HG03460 (cell line): Measurements from ENCODE around the gene TIMM29.
"Not testable (repeated sequence)": the region's sequence is repeated elsewhere in the genome, so short reads cannot be mapped to it uniquely, and the experiment has no call there.

Experiments used
- ATAC-seq: cut with Tn5 transposase; IDR thresholded peaks from one replicate; pipeline ENCODE4 v1.9.1; 2021; ENCODE audit not compliant: unreplicated experiment

The TIMM29 gene

DNA sequence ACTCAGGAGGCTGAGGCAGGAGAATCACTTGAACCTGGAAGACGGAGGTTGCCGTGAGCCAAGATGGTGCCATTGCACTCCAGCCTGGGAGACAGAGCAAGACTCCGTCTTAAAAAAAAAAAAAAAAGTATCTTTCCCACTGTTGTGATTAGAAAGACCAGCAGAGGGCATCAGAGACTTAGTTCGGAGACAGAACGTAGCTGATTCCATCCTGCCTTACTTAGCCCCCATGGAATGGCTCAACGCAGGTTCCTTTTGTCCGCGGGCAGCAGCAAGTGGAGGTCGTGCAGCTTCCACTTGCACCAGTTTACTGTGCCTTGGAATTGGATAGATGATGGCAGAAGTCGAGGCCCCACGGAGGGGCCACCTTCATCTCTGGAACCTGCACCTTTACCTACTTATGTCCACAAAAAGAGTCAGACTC, 8.1 kb downstream of the TIMM29 start:
- ATAC-seq = no peak

DNA sequence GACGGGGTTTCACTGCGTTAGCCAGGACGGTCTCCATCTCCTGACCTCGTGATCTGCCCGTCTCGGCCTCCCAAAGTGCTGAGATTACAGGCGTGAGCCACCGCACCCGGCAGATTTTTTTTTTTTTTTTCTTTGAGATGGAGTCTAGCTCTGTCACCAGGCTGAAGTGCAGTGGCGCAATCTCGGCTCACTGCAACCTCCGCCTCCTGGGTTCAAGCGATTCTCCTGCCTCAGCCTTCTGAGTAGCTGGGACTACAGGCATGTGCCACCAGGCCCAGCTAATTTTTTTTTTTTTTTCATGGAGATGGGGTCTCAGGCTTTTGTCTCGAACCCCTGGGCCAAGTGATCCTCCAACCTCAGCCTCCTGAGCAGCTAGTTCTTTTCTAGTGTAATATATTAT, 13.0 kb downstream of the TIMM29 start:
- not testable (repeated sequence) for ATAC-seq

DNA sequence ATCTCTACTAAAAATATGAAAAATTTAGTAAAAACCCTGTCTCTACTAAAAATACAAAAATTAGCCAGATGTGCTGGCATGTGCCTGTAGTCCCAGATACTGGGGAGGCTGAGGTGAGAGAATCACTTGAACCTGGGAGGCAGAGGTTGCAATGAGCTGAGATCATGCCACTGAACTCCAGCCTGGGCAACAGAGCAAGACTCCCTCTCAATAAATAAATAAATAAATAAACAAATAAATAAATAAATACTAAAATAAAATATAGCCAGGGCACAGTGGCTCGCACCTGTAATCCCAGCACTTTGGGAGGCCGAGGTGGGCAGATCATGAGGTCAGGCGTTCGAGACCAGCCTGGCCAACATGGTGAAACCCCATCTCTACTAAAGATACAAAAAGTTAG, 14.8 kb downstream of the TIMM29 start:
- ATAC-seq = not testable (repeated sequence)

DNA sequence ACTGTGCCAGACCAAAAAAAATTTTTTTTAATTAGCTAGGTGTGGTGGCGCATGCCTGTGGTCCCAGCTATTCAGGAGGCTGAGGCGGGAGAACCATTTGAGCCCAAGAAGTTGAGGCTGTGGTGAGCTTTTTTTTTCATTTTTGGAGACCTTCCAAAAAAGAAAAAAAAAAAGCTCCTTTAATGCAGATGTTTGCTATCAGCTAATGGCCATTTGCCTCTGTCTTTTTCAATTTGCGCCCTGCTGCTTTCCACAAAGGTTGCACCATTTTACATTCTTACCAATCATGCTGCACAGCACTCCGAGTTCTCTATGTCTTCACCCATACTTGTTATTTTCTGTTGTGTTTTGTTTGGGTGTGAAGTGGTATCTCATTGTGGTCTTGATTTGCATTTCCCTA, 16.7 kb downstream of the TIMM29 start:
- ATAC-seq = no peak

- no peak for ATAC-seq
These were observed 18.5 kb downstream of the TIMM29 start for GRCh38 chr19:10946958-10947657.

GRCh38 chr19:10952809-10953208, 24.2 kb downstream of the TIMM29 start:
- no peak for ATAC-seq

- ATAC-seq = not testable (repeated sequence)
These were observed 30.8 kb downstream of the TIMM29 start for GRCh38 chr19:10959277-10959968.

- ATAC-seq = peak; percentile 71
These were observed 31.9 kb downstream of the TIMM29 start, which contains the start of gene SMARCA4 for GRCh38 chr19:10960314-10961072. TSS of gene SMARCA4 (plus strand) at chr19:10961030. CDS start at chr19:10984152, 23,122 bp downstream.

DNA sequence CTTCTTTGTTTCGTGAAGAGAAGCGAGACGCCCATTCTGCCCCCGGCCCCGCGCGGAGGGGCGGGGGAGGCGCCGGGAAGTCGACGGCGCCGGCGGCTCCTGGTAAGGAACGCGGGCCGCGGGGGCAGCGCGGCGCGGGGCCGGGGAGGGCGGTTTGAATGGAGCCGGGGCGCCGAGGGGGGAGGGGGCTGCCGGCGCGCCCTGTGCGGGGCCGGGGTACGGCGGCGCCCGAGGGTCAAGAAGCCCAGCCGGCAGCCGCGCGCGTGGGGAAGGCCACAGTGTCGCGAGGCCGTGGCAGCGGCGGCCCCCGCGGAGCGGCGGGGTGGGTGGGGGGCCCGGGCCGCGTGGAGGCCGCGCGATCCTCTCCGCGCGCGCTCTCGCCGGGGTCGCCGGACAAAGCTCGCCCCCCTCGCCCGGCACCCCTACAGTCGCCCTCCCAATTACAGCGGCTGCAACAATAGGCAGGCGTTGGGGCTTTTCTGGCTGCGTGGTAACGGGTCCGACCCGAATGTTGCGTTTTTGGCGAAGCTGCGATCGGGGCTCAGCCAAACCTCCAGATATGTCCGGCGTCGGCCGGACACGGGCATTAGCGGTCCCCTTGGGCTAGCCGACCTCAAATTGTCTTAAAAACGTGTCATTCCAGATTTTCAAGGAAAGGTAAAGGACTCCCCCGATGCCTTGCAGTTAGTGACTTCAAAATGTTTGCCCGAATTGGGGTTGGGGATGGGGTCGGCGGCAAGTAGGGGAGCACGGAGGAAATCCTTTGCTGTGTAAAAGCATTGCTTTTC, 32.7 kb downstream of the TIMM29 start:
- peak; percentile 30 for ATAC-seq

GRCh38 chr19:10962863-10963262, 34.3 kb downstream of the TIMM29 start:
- ATAC-seq = no peak

DNA sequence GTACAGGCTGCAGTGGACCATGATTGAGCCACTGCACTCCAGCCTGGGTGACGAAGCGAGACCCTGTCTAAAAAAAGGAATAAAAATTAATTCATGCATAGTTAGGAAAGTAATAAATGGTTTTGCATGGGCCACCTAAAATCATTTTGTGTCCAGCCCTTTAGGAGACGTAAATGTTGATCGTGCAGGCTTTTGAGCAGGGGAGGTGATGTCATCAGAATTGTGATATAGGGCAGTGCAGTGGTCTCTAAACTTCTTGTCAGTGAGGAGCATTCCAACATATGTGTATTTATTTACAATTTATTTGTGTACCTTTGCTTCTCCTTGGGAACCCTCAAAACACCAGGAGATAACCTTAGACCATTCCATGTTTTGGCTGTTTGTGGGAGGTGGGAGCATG, 35.3 kb downstream of the TIMM29 start:
- no peak for ATAC-seq

DNA sequence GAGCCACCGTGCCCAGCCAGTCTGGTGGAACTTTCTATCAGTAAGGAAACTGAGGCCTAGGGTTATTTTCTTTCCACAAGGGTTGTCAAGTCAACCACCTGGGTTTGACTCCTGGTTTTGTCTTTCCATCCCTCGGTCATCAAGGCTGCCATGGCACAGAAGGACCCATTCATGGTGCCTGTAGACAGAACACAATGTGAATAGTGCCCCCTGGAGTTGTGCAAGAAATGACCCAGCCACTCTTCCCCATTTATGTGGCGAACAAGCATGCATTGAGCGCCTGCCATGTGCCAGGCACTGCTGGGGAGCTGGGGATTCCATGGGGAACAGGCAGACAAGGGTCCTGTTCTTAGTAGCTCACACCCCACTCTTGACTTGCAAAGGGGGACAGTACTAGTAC, 36.3 kb downstream of the TIMM29 start:
- ATAC-seq = no peak

DNA sequence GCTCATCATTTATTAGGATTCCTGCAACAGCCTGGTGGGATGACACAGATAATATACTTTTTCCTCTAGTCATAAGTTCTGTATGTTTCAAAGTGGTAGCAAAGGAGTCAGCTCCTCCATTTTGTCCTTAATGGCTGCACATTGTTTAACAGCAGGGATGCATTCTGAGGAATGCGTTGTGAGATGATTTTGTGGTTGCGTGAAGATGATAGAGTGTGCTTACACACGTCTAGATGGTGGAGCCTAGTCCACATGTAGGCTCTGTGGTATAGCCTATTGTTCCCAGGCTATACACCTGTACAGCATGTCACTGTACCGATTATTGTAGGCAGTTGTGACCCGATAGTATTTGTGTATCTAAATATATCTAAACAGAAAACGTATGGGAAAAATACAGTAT, 36.8 kb downstream of the TIMM29 start:
- no peak for ATAC-seq

GRCh38 chr19:10966809-10967208, 38.2 kb downstream of the TIMM29 start:
- ATAC-seq = no peak

GRCh38 chr19:10968527-10969135, 40.0 kb downstream of the TIMM29 start:
- no peak for ATAC-seq

DNA sequence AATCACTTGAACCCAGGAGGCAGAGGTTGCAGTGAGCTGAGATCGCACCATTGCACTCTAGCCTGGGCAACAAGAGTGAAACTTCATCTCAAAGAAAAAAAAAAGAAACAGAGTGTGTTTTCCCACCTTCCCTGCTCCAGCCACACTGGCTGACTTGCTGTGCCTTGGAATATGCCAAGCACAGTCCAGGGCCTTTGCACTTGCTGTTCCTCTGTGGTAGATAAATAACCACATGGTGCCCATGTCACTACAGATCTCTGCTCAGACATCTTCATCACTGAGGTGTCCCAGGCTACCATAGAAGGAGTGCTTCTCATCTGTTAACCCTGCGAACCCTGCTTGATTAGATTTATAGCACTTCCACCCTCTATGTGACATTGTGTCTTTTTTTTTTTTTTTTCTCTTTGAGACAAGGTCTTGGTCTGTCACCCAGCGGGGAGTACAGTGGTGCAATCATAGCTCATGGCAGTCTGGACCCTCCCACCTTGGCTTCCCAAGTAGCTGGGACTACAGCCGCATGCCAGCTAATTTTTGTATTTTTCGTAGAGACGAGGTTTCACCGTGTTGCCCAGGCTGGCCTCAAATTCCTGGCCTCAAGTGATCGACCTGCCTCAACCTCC, 42.6 kb downstream of the TIMM29 start:
- ATAC-seq = no peak

DNA sequence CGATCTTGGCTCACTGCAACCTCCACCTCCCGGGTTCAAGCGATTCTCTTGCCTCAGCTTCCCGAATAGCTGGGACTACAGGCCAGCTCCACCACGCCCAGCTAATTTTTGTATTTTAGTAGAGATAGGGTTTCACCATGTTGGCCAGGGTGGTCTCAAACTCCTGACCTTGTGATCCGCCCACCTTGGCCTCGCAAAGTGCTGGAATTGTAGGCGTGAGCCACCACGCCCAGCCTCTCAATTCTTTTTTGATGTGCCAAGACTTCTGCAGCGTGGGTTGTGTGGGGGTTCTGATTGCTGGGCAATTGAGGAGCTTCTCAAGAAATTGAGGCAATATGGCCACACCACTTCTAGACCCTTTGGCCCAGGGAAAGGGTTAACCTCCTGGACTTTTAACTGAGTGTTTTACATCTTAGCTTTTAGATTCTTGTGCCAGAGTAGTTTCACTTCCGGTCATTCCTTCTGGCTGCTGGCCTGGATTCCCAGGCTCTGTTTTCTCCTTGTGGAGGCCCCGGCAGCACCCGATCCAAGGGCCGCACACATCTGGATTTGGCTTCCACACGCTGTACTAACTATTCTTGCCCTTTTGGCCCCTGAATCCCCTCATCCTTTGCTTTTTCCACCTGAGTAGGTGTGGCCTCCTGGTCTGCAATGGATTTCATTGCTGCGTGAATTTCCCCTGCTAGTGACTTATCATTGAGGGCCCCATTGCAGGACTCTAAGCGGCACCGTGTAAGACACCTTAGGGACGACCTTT, 46.9 kb downstream of the TIMM29 start:
- no peak for ATAC-seq

DNA sequence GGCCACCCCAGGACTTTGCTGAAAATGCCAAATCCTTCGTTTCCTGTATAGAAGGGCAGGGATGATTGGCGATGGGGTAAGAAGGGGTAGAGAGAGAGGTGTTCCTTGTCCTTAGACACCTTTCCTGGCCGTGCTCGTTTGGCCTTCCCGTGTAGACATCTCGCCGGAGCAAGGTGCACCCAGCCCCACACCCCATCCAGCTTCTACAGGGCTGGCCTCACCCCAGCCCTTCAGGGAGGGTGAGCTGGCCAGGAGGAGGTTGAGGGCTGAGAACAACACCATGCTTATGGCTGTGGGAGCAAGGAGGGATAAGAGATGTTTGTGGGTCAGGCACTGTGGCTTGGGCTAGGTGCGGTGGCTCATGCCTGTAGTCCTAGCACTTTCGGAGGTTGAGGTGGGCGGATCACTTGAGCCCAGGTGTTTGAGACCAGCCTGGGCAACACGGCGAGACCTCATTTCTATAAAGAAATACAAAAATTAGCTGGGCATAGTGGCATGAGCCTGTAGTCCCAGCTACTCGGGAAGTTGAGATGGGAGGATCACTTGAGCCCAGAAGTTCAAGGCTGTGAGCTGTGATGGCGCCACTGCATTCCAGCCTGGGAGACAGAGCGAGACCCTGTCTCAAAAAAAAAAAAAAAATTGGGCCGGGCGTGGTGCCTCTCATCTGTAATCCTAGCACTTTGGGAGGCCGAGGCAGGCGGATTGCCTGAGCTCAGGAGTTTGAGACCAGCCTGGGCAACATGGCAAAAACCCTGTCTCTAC, 47.7 kb downstream of the TIMM29 start:
- no peak for ATAC-seq

DNA sequence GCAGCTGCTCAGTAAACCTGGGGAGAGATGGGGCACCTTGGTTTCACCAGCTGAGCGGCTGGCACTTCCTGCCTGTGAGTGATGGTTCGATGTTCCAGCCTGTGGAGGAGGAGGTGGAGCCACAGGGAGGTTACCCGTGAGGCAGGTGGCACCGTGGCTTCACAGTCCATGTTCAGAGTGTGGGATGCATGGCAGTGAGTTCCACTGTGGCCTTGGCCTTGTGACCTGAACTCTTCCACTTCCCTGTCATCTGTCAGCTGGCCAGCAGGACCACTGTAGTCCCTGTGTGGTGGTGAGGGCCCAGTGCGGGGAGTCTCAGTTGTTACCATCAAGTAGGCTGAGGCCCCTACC, 49.1 kb downstream of the TIMM29 start:
- no peak for ATAC-seq
